Loucy (cell line): Measurements from ENCODE around the gene ANK3.

Experiments used
- CTCF ChIP-seq: fragments of 200-600 bp; sonication (generic); conservative IDR thresholded peaks from 2 replicates; pipeline ENCODE4 v1.5.1; 2014; ENCODE audit warnings: mild to moderate bottlenecking, antibody characterized with exemption, low read length
- EZH2phosphoT487 ChIP-seq: fragments of 200-600 bp; IDR thresholded peaks from 2 replicates; pipeline ENCODE4 v1.6.1; 2018; ENCODE audit warnings: antibody characterized with exemption, mild to moderate bottlenecking, moderate library complexity, borderline replicate concordance

DNA sequence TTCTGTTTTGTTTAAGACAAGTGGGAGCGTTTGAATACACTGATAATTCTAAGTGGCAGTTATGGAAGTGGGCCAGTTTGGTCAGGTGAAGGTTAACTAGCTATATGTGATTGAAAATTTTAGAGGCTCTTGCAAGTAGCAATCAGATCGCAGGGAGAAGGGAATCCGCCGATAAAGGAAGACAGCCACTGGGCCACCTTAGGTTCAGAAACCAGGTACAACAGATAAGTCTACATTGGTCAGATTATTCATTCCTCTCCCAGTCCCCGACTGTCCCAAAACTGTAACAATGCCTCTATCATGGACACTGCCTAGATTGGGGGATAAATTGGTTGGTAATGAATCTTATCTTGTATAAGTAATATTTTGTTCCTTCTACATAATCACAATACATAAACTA is 8.9 kb downstream of the ANK3 start:
- TF ChIP-seq CTCF (no peak), EZH2phosphoT487 (no peak)
